ENCODE data around the gene TRIM31. TPM values are rescaled to one million over a fixed set of nuclear protein-coding genes. Genes with fewer than 3 reads are reported as not detected.

Gene TRIM31
- total RNA-seq, 1 donor from 2014 or later: not detected

DNA sequence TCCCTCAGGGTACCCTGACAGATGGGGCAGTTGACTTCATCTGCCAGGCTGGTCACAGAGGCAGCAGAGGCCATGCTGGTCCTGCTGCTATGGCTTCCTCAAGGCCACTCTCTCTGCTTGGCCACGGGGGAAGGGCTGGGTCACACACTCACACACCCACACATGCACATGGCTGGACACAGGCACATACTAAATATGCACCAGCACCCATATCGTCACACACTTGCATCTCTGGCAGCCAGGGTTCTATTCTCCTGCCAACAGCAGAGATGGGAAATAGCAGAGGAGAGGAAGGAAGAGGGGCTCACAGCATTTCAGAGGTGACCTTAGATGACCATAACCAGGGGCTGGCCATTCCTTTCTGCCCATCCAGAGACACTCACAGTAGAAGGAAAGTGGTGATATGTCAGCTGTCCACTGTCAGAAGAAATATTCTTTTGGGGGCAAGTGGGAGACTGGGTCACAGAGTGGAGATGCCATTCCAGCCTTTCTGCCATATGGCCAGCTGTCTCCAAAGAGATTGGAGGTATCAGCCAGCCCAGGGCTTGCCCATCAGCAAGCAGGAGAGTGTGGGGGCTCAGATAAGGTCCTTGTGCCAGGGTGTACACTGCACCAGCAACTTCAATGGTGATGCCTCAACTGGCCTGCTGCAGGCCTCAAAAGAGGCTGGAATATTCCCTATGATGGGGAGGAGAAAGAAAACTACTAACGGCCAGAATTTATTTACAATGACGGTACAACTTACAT, 48.1 kb upstream of the TRIM31 start, which contains the start of gene TRIM10:
TSS of gene TRIM10 (minus strand) at position 427 of the 747 bp plus-strand sequence. CDS start at position 74, 353 bp downstream.
- peaks cover 9% of the 10 kb centered on the region for H3K9me3 Mint-ChIP-seq (ENCODE audit: unreplicated experiment)
- Histone ChIP-seq H3K4me2 (ENCODE audit: low read length) (no peak within 1 kb of the TSS), H3K9ac (ENCODE audit: low read length) (no peak within 1 kb of the TSS), H3K79me2 (ENCODE audit: insufficient read depth, low read length) (no peaks in the 10 kb centered on the region), H3K27ac (ENCODE audit: low read depth, low read length) (no peak within 1 kb of the TSS), H3K27me3 (ENCODE audit: insufficient read depth, low read length) (peaks cover 4% of the 10 kb centered on the region), H3K36me3 (ENCODE audit: insufficient read depth, low read length) (no peaks in the 10 kb centered on the region), H3K4me3 (ENCODE audit: insufficient read depth, low read depth, low read length) (no peak within 1 kb of the TSS), H3K4me1 (ENCODE audit: insufficient read depth, low read length) (no peaks in the 10 kb centered on the region), H2AFZ (ENCODE audit: low read depth, low read length) (no peak within 1 kb of the TSS), H4K20me1 (ENCODE audit: insufficient read depth, low read length) (no peaks in the 10 kb centered on the region), H3K9me3 (ENCODE audit: insufficient read depth, low read depth, low read length) (no peaks in the 10 kb centered on the region)
- DNase-seq (ENCODE audit: low read depth) (no peak), FAIRE-seq (no peak)
- H3K4me1 Mint-ChIP-seq (ENCODE audit: low read depth, unreplicated experiment): peaks cover 5% of the 10 kb centered on the region
- no peak within 1 kb of the TSS for H3K4me3 Mint-ChIP-seq (ENCODE audit: unreplicated experiment)
- H3K36me3 Mint-ChIP-seq (ENCODE audit: low read depth, unreplicated experiment): no peaks in the 10 kb centered on the region
- no peak for TF ChIP-seq EZH2 (IDR thresholded peaks at IDR 0.05; ENCODE audit: insufficient read depth, low read length)
- TF ChIP-seq, protein P1, sequence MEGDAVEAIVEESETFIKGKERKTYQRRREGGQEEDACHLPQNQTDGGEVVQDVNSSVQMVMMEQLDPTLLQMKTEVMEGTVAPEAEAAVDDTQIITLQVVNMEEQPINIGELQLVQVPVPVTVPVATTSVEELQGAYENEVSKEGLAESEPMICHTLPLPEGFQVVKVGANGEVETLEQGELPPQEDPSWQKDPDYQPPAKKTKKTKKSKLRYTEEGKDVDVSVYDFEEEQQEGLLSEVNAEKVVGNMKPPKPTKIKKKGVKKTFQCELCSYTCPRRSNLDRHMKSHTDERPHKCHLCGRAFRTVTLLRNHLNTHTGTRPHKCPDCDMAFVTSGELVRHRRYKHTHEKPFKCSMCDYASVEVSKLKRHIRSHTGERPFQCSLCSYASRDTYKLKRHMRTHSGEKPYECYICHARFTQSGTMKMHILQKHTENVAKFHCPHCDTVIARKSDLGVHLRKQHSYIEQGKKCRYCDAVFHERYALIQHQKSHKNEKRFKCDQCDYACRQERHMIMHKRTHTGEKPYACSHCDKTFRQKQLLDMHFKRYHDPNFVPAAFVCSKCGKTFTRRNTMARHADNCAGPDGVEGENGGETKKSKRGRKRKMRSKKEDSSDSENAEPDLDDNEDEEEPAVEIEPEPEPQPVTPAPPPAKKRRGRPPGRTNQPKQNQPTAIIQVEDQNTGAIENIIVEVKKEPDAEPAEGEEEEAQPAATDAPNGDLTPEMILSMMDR (IDR thresholded peaks at IDR 0.05; ENCODE audit: insufficient read depth, low read depth, low read length): no peak
- peaks cover 37% of the 10 kb centered on the region for H3K27me3 Mint-ChIP-seq (ENCODE audit: low read depth, unreplicated experiment)
- no peak within 1 kb of the TSS for H3K27ac Mint-ChIP-seq (ENCODE audit: unreplicated experiment)

DNA sequence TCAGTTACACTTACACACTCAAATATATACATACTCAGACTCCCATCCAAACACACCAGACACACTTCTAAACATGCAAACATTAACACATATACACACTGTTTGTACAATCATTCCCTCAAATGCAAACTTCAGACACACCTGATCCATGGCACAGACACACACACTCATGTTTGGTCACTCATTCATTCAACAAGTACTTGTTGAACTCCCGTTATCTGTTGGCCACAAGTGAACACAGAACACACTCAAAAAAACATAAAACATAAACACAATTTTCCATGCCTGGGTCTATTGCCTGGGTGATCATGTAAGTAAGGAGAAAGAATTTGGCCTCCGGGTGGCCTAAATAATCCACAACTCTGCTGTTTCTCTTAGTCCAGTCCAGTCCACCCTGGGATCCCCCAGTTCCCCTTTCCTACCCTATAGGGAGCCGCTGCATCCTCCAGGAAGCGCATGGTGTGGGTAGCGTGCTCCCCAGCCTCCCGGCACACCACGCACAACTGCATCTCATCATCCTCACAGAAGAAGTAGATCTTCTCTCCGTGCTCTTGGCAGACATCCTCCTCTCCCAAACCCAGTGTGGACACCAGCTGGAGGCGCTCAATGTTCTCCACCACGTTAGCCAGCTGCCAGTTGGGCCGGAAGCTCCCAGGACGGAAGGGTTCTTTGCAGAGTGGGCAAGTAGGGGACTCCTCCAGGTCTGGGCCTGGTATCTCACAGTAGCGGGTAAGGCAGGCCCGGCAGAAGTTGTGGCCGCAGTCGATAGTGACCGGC, 47.3 kb upstream of the TRIM31 start:
- H3K4me1 ChIP-seq (ENCODE audit: insufficient read depth, low read length): peaks cover 7% of the 10 kb centered on the region
- no peaks in the 10 kb centered on the region for H4K20me1 ChIP-seq (ENCODE audit: insufficient read depth, low read length)
- no peak for TF ChIP-seq EZH2 (IDR thresholded peaks at IDR 0.05; ENCODE audit: insufficient read depth, low read length)
- TF ChIP-seq, protein P1 (IDR thresholded peaks at IDR 0.05; ENCODE audit: insufficient read depth, low read depth, low read length): no peak
- no peak overlapping the region for H3K4me2 ChIP-seq (ENCODE audit: low read length)
- H2AFZ ChIP-seq (ENCODE audit: low read depth, low read length): no peak overlapping the region
- Mint-ChIP-seq H3K4me1 (ENCODE audit: low read depth, unreplicated experiment) (peaks cover 12% of the 10 kb centered on the region), H3K27ac (ENCODE audit: unreplicated experiment) (no peak overlapping the region), H3K27me3 (ENCODE audit: low read depth, unreplicated experiment) (peaks cover 32% of the 10 kb centered on the region), H3K4me3 (ENCODE audit: unreplicated experiment) (no peak overlapping the region), H3K9me3 (ENCODE audit: unreplicated experiment) (peaks cover 7% of the 10 kb centered on the region), H3K36me3 (ENCODE audit: low read depth, unreplicated experiment) (no peaks in the 10 kb centered on the region)
- H3K79me2 ChIP-seq (ENCODE audit: insufficient read depth, low read length): no peaks in the 10 kb centered on the region
- DNase-seq (ENCODE audit: low read depth) (no peak), FAIRE-seq (no peak)
- no peak overlapping the region for H3K9ac ChIP-seq (ENCODE audit: low read length)
- H3K4me3 ChIP-seq (ENCODE audit: insufficient read depth, low read depth, low read length): no peak overlapping the region
- no peaks in the 10 kb centered on the region for H3K36me3 ChIP-seq (ENCODE audit: insufficient read depth, low read length)
- H3K9me3 ChIP-seq (ENCODE audit: insufficient read depth, low read depth, low read length): no peaks in the 10 kb centered on the region
- H3K27me3 ChIP-seq (ENCODE audit: insufficient read depth, low read length): peaks cover 4% of the 10 kb centered on the region
- no peak overlapping the region for H3K27ac ChIP-seq (ENCODE audit: low read depth, low read length)

Measured in astrocyte (in vitro differentiated cells and primary cell).